ENCODE data around the gene SMIM1.
"Not testable (repeated sequence)": the region's sequence is repeated elsewhere in the genome, so short reads cannot be mapped to it uniquely, and the experiment has no call there.

SMIM1 gene

GRCh38 chr1:3745590-3746381 is 26.8 kb upstream of the SMIM1 start:
- no peak for DNase-seq (ENCODE audit: extremely low read depth, low read depth)
- TF ChIP-seq CTCF (IDR thresholded peaks at IDR 0.05; ENCODE audit: low read depth, low read length) = no peak

- DNase-seq (ENCODE audit: extremely low read depth, low read depth) = no peak
Observed at GRCh38 chr1:3746389-3746829, 26.1 kb upstream of the SMIM1 start.

GRCh38 chr1:3746830-3747521 is 25.6 kb upstream of the SMIM1 start:
- no peak for TF ChIP-seq CTCF (IDR thresholded peaks at IDR 0.05; ENCODE audit: low read depth, low read length)
- DNase-seq (ENCODE audit: extremely low read depth, low read depth) = peak; percentile 46

More at GRCh38 chr1:3746389-3746829, 26.1 kb upstream of the SMIM1 start:
- TF ChIP-seq CTCF (IDR thresholded peaks at IDR 0.05; ENCODE audit: low read depth, low read length) = no peak

- no peak for DNase-seq (ENCODE audit: extremely low read depth, low read depth)
- TF ChIP-seq CTCF (IDR thresholded peaks at IDR 0.05; ENCODE audit: low read depth, low read length) = no peak
Observed at GRCh38 chr1:3747522-3747848, 25.1 kb upstream of the SMIM1 start.

GRCh38 chr1:3747903-3748302 is 24.6 kb upstream of the SMIM1 start:
- DNase-seq (ENCODE audit: extremely low read depth, low read depth) = no peak
- TF ChIP-seq CTCF (IDR thresholded peaks at IDR 0.05; ENCODE audit: low read depth, low read length) = no peak

- not testable (repeated sequence) for DNase-seq (ENCODE audit: extremely low read depth, low read depth)
Observed at GRCh38 chr1:3748316-3748900, 24.1 kb upstream of the SMIM1 start.

GRCh38 chr1:3749512-3749911 is 23.0 kb upstream of the SMIM1 start:
- TF ChIP-seq CTCF (IDR thresholded peaks at IDR 0.05; ENCODE audit: low read depth, low read length) = no peak
- no peak for DNase-seq (ENCODE audit: extremely low read depth, low read depth)
